HG02884 (cell line): ENCODE data around the gene MED20.

Source experiments
- ATAC-seq: cut with Tn5 transposase; IDR thresholded peaks from one replicate; pipeline ENCODE4 v1.9.1; 2021; ENCODE audit warnings: mild to moderate bottlenecking, moderate library complexity; ENCODE audit not compliant: unreplicated experiment

Gene MED20

DNA sequence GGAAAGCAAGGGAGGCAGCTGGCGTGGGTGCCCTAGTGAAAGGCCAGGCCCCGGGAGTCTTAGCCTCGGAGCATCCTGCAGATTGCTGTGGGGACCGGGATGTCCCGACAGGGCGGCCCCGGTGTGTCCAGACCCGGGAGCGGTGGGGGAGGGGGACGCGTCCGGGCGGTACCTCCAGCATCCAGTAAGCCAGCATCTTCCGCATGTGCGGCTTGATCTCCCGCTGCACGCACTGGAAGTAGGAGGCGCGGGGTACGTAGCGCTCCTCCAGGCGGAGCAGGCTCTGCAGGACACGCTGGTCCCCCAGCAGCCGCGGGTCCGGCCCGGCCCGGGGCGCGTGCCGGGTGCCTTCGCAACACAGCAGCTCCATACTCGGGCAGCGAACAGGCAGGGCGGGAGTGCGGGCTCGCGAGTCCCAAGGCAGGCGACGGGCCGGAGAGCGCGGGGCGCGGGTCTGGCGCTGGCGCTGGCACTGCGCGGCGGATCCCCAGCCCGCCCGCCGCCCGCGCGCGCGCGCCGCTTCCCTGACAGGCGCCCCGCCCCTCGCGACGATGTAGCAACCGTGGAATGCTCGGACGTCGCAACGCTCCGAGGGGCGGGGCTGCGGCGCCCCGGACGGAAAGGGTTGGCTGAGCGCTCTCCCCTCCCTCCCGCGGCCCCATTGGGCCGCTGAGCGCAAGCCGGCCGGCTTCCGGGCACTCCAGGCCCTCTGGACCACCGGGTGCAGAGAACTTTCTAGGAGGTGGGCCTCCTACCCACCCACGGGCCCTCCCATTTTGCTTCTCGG lies 20.5 kb upstream of the MED20 start, which contains the start of gene CCND3:
Gene CCND3 (minus strand): TSS at position 529 of the 787 bp plus-strand sequence. CDS start 159 bp downstream, at position 370.
- peak; percentile 78 for ATAC-seq

DNA sequence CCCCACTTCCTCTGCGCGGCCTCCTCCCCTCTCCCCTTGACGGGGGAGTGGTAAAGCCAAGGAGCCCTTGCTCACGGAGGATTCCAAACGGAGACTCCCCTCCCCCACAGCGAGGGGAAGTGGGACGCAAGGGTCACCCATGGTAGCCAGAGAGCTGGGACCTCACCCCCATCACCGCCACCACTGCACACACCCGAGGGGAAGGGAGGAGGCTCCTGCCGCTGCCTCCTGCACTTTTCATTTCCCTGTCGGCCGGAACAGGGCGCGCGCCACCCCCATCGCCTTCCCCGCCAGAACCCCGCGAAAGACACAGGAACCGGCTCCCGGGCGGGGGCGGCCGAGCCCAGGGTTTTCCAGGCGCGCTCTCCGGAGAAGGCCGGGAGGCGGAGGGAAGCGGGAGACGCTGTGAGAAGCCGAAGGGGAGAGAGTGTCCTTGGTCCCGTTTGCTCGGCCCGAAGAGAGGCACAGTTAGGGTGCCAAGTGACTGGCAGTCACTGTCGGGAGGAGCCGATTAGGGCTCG lies 19.9 kb upstream of the MED20 start:
- ATAC-seq: no peak

DNA sequence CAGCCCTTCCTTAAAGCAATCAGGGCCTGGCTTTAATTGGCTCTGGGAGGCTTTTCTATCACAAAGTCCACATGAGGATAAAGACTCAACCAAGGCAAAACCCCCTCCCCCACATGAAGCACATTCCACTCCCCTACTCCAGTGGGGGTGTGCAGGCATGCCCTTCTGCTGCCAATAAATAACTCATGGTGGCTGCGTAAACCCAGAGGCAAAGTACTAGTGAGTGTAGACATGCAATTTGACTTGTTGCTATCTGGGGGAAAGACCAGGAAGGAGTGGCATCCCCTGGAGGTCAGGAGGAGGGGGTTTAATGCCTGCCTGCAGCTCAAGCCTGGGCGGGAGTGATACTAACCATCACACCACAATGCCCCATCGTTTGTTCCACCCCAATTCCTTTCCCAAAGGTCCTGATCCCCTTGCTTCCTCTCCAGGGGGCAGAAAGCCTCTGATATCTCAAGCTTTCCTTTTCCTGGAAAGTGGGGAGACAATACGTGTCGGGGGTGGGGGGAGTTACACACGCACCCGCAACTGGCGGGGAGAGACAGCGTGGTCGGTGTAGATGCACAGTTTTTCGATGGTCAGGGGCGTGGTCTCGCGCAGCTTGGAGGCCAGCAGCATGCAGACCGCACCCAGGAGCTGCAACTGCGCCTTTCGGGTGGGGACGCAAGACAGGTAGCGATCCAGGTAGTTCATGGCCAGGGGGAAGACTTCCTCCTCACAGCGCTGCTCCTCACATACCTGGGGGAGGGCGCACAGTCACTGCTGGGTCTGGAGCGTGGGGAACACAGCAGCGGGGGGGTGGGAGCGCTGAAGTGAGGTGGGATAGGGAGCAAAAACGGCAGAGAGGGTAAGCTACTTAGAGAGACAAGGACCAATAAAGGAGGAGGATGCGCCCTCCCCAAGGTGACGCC lies 19.2 kb upstream of the MED20 start:
- ATAC-seq: no peak

DNA sequence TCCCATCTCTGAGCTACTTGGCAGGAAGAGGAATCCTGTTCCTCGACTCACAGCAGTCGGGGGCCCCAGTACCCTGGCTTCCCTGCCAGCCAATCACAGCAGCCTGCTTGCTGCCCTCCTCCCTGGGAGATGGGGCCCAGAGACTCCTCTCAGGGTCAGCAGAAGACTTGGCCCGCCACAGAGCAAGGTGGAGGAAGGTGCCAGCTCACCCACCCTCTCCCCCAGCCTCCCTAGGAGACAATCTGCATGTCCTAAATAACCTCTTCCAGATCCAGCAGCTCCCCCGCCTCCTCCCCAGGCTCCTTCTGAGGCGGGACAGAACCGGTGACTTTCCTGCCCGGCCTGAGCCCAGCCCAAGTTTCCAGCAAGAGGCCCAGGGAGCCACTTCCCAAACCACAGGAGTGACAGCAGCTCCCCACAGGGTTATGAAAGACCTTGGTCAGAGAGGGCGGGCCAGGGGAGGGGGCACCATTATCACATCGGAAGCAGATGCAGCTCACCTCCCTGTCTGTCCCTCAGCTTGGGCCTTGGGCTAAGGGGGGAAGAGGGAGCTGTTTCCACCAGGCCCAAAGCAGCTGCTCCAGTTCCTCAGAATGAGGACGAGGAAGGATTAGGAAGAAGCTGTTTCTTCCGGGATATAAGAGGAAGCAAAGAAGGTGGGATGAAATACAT lies 18.4 kb upstream of the MED20 start:
- ATAC-seq: no peak

DNA sequence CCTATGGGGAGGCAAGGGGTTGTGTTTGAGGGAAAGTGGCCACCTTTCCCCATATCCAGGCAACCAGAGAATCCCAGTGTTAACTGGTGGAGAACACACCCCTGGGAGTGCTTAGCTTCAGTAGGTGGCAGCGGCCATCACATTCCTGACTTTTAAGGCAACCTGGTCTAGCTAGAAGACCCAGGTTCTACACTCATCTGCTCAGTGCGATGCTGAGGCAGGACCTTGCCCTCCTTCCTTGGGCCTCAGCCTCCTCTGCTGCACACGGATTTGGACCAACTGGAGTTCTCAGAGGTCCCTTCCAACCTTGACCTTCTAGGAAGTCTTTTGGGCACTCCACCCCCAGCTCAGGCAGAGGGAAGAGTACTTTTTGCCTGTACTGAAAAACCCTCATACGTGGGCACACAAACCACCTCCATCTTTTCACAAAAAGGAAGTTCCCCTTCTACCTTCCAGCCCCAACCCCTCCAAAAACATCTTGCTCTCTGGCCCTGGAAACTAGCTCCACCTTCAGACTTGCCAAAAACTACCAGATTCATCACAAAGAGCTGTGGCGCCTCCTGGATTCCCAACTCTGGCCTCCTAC lies 17.7 kb upstream of the MED20 start:
- ATAC-seq: no peak

DNA sequence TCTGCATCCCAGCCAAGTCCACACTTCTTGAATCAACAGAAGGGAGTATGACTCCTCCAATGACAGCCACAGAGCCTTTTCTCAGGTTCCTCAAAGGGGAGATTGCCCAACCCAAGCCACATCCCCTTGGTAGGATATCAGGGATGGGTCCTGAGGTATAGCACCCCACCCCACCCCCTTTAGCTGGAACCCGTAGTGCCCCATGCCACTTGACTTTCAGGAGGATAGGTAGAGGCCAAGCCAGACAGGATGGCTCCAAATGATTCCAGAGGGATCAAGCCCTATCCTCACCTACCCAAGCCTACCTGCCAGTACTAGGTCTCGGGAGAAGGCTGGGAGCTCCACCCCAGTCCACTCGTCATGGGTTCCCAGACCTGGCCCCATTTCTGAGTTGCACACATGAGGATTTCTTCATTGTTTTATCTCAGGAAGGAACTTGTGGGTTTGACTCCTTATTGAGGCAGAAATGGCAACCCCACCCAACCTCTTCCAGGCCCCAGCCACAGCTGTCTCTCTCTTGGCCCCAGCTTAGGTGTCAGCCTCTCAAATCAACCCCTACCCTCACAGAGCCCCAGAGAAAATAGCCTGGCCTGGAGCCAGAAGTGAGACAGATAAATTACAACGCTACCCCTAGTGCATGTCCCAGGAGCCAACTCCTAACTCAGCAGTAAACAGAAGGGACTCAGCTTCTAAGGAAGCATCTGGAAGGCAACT lies 17.1 kb upstream of the MED20 start:
- ATAC-seq: no peak

DNA sequence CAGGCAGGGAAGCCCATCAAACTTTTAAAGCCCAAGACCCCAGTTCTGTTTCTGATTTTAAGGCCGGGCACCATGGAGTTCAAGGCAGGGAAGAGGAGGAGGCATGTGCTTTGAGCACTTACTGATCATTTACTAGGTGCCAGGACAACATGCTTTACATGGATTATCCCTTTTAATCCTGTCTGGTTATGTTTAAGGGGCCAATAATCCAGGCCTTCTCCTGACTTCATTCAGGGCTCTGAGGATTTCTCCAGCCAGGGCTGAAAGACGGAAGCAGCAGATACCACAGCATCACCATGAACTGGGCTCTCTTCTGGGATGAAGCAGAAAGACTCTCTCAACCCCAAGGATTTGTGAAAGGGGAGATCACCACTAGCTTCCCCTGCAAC lies 16.5 kb upstream of the MED20 start:
- ATAC-seq: no peak

DNA sequence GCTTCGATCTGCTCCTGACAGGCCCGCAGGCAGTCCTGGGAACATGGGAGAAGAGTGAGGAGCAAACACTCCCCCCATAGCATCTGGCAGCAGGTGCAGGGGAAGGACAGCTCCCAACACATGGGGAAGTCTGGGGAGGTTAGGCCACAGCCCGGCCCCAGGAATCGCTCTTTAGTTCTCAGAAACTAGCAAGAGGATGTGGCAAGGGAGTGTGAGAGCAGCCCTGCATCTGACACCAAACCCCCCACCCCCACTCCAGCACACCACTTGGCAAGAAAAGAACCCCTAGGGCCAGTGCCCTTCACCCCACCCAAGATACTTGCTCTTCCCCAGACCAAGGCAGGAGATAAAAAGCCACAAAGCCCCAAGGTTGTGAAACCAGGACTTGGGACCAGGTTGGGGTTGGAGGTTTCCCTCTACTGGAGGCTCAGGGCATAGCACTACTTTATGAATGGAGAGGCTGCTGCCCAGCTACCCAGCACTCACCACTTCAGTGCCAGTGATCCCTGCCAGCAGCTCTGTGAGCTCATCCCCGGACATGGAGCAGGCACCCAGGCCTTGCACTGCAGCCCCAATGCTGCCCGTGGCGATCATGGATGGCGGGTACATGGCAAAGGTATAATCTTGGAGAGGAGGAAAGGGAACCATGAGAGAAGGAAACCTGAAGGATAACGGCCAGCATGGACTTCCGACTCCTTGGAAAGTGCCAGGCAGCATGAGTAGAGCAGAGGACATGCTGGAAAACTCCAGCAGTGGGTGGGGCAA lies 15.3 kb upstream of the MED20 start:
- ATAC-seq: peak; percentile 60

DNA sequence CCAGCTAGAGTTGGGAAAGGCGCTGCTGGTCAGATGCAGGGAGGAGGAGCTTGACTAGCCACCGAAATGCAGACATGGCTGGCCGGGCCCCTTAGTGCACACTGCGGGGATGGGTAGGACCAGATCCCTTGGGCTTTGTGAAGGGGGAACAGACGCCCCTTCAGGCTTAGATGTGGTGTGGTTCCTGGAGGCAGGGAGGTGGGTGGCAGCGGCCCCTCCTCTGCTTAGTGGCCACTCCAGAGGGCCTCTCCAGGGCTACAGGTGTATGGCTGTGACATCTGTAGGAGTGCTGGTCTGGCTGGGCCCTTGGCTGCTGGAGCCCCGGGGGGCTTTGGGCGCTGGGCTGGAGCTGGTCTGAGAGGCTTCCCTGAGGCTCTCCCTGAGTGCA lies 14.7 kb upstream of the MED20 start:
- ATAC-seq: no peak

DNA sequence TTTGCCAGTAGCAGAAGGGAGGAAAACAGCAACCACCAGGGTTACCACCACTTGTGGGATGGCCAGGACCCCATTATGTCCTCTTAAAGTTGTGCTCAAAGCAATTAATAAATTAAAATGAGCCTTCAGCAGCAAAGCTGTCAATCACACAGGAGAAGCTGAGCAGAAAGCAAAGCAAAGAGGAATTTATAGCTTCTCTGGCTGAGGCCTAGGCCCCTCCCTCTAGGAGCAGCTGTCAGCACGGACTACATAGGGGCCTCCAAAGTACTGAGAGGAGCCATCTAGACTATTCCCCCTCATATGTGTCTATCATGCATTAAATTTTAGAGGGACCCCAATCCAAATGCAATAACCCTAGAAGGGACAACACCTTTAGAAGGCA lies 14.2 kb upstream of the MED20 start:
- ATAC-seq: no peak

DNA sequence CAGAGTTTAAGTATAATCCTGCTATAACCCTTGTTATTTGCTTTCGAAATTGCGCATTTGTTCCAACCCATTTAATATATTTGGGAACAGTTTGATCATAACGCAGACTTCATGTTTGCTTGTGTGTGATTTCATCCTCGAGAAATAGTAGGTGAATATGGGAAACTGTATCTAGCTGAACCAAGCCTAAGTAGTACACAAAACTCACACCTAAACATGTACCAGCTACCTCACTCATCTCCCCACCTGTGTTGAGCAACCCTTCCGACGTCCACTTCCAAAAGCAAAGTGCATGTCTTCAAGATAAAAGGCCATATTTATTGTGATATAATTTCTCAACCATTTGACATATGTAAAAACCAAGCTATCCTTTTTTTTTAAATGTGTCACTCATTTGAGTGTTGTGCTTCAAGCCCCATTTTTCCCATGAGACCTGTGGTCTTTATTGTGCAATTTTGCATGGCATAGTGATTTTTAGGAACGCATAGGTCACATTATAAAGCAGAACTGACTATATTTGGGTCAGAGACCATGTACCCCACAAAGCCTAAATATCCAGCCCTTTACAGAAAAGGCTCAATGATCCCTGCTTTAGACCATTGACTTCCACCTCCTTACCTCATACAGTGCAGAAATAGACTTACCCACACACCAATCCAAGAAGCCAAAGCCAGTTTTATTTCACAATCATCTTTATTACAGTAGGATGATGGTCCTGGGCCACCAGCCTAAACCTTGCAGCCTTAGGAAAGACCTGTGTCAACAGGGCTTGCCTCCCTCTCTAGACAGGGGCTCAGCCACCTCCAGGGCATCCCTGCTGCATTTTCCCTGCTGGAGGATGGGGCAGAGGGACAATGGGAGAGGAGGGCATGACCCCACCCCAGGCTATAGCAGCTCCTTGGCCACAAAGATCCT lies 13.6 kb upstream of the MED20 start:
- ATAC-seq: no peak

DNA sequence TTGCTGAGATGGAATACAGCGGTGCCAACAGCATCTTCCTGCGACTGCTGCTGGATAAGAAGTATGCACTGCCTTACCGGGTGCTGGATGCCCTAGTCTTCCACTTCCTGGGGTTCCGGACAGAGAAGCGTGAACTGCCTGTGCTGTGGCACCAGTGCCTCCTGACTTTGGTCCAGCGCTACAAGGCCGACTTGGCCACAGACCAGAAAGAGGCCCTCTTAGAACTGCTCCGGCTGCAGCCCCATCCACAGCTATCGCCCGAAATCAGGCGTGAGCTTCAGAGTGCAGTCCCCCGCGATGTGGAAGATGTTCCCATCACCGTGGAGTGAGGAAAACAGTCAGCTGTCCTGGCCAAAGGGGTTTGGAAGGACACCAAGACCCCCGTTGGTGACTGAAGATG lies 11.4 kb upstream of the MED20 start:
- ATAC-seq: no peak

DNA sequence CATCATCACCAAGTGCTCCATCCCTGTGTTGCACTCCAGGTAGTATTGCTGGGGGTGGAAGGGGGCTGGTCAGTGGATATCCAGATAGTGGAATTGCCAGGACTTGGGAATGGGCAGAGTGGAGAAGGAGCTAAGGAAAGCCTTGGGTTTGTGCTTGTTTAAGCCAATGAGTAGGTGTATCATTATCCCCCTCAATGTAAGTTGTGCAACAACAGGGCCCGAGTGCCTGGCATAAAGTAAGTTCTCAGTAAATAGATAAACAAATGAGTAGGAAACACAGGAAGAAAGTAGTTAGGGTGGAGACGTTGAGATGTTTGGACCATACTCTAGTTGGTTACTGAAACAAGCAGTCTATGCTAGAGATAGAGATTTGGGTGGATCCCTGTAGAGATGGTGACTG lies 10.9 kb upstream of the MED20 start:
- ATAC-seq: no peak

DNA sequence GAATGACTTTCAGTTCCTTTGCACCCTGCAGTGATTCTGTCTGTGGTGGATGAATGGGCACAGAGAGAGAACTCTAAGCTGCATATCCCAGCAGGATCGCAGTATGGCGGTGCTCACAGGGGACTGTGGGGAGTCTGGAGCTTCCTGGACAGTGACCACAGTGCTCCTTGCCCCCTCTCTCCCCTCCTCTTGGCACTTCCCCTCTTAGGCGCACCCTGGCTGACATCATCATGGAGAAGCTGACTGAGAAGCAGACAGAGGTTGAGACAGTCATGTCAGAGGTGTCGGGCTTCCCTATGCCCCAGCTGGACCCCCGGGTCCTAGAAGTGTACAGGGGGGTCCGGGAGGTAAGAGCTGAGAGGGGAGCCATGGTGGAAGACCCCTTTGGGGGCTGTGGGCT lies 9.0 kb upstream of the MED20 start:
- no peak for ATAC-seq

DNA sequence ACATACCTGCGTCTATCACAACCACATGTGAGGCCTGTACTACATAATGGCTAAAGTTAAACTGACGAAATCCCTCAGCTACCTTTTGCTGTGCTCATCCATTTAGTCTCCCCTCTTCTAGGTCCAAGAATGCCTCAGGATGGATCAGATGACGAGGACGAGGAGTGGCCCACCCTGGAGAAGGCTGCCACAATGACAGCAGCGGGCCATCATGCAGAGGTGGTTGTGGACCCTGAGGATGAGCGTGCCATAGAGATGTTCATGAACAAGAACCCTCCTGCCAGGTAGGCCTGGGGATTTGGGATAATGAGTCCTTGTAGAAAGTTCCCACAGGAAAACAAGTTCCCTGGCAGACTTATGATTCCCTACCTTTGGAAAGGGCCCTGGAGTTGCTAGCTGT lies 6.3 kb upstream of the MED20 start:
- ATAC-seq: no peak

DNA sequence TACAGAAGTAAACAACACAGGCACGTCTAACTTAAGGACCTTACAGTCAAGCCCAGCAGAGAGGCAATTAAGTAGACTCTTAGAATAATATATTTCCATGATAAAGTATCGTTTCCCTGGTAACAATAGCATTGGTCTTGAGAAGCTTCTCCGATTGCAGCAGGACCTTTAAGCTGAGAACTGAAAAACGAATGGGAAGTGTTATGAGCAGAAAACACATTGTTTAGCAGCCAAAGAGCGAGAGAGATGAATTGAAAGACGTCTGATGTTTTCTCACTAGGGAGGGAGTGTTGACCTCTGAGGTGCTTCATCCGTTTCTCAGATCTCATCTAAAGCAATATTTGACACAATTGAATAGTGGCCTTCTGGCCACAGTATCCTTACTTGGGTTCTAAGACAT lies 1.2 kb upstream of the MED20 start:
- ATAC-seq: no peak

DNA sequence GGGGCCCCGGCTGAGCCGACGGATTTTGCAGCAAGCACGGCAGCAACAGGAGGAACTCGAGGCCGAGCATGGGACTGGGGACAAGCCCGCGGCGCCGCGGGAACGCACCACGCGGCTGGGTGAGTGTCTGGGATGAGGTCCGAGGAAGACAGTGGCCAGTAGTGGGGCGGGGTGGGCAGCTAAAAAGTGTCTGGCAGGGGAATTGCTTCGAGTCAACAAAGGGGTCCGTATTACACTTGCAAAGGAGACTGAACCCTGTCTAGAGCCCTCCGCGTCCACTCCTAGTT lies 716 bp upstream of the MED20 start:
- ATAC-seq: peak; percentile 3

DNA sequence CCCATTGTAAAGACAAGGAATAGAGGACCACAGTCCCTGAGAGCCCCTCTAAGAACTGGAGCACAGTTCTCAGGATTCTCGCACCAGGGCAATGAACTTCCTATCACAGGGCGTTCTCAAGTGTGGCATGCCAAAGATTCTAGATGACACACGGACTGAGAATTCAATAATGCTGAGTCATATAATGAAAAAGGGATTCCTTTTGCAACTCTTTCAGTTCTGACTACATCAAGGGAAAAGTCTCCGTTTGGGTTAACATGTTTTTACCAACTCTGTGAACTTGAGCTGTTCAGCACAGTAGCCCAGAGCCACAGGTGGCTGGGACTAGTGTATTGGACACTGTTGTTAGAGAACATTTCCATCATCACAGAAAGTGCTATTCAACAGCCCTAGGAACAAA lies 3.4 kb downstream of the MED20 start:
- no peak for ATAC-seq
